ENCODE measurements around the gene VAPB.
"Not testable (repeated sequence)": the region's sequence is repeated elsewhere in the genome, so short reads cannot be mapped to it uniquely, and the experiment has no call there.

The VAPB gene

DNA sequence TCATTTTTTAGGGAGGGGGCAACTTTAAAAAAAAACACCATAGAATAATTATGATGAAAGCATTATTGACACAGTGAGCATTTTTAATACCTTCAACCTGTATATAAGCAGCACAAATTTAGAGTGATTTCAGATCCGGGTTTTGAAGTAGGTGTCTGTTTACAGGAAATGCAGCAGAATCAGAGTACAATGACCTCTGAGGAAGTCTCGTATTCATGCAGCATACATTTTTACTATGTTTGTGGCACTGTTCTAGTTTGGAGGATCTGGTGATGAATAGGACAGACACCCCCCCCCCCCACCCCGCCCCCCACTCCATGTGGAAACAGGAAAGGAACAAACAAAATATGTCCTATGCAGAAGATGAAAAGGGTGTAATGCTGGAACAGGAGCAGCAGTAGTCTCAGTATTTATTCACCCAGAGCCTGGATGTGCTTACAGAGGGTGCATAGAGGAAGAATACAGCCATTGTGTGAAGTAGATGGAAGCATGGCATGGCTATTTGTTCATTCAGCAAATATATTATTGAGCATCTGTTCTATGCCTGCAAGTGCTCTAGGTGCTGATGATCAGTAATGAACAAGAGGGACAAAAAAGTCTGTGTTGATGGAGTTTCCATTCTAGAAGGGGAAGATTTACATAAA is 19.7 kb downstream of the VAPB start:
- DNase-seq: no peak

DNA sequence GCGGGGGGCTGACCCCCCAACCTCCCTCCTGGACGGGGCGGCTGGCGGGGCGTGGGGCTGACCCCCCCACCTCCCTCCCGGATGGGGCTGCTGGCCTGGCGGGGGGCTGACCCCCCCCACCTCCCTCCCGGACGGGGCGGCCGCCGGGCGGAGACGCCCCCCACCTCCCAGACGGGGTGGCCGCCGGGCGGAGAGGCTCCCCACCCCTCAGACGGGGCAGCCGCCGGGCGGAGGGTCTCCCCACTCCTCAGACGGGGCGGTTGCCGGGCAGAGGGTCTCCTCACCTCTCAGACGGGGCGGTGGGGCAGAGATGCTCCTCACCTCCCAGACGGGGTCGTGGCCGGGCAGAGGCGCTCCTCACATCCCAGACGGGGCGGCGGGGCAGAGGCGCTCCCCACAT is 25.2 kb downstream of the VAPB start:
- not testable (repeated sequence) for DNase-seq

DNA sequence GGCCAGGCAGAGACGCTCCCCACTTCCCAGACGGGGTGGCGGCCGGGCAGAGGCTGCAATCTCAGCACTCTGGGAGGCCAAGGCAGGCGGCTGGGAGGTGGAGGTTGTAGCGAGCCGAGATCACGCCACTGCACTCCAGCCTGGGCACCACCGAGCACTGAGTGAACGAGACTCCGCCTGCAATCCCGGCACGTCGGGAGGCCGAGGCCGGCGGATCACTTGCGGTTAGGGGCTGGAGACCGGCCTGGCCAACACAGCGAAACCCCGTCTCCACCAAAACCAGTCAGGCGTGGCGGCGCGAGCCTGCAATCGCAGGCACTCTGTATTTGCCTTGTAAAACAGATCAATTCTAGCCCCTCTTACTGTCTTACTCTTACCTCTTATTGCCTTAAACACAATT is 25.8 kb downstream of the VAPB start:
- DNase-seq: not testable (repeated sequence)

DNA sequence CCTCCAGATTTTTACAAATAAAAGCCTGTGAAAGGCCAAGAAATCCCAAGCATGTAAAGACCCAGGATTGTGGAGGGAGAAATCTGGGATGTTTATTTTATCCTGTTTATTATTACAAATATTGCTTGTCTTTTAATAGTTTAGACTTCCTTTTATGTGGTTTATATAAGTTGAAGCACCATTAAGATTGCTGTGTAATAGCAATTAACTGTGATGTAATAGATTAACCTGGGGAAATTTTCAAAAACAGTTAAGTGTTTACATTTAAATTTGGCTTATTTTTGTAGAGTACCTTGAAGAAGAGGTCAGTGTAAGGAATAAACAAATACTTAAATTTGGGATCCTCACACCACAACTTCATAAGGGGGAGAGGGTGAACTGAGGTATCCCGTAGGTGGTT is 27.0 kb downstream of the VAPB start:
- no peak for DNase-seq

DNA sequence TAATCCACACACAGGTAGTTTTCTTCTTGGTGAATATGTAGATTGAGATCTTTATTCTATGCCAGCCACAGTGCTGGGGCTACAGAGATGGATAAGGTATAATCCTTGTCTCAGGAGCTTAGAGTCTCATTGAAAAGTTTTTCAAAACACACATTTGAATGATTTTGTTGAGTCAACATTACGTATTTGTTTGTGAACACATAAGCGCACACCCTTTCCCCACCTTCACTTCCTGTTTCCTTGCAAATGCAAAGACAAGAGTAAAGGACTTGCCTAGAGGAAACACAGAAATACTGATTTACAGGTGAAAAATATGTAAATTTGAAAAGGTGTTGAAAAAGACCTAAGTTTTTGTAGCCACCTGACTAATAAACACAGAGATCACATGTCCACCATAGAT is 27.8 kb downstream of the VAPB start:
- no peak for DNase-seq

DNA sequence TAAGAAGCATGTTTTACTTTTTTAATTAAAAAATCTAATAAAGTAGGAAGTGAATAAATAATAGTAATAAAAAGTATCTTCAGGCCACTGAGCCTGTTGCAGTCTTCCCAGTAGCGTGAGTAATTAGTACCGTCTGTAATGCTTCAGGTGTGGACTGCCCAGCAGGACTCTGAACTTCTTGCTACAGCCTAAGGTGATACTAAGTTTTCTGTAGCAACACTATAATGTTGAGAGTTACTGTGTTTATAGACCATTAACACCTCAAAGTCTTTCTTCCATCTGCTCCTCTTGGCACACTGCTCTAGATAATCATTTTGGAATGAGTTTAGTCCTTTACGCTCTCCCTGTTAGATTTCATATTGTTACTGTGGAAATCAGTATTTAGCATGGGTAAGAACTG is 28.4 kb downstream of the VAPB start:
- no peak for DNase-seq

DNA sequence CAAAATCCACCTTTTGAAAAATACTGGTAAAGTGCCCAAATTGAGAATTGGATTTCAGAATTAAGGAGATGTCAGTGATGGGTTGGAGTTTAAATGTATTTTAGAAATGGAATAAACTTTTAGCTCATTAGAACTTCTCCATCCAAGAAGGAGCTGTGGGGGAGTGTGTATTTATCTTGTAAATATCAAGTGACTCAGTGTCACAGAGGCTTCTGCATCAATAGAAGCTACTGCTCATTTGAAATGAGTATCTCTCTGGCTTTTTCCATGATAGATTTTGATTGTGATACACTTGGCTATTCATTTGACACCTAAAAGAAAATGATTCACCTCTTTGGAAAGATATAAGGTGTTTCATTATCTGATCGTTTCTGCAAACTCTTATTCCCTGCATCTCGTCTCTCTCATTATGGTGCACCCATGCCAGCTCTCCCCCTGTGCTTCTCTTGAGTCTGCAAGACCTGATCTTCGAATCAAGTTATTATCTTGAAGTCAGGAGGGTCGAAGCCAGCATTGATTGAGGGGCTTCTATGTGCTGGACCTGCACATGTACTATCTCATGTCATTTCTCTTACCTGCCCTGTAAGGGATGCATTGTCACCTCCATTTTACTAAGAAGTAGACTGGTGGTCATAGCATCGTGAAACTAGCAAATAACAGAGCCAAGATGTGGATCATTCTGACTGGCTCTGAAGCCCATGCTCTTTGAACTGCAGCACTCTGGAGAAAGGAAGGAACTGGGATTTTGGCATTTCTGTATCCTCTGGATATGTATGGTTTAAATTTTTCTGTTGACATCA is 30.1 kb downstream of the VAPB start:
- no peak for DNase-seq

DNA sequence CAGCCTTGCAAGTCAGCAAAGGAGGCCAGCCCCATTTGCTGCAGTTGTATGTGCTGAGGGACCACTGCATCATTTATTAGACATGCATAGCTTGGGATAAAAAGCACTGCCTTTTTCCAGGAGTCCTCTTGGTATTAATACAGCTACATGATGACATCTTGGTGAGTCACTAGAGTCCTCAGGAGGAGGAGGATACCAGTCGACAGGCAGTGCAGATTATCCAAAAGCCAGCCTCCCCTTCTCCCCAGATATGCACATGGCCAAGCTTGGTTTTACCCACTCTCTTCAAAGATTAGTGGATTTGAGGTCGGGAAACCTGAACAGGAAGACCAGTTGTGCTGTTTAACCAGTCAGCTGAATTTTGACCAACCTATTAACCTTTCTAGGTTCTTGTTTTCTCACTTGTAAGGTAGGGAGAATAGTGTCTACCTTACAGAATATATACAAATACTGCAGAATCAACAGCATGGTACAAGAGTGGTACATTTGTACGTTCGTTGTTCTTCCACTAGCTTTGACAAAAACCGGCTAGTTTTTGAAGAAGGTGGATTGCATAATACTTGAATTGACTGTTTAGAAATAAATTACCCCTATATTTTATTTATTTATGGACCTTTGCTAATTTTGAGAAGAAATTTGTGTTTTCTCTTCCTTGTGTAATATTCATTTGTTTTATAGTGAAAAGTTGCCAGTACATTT is 31.9 kb downstream of the VAPB start:
- no peak for DNase-seq

DNA sequence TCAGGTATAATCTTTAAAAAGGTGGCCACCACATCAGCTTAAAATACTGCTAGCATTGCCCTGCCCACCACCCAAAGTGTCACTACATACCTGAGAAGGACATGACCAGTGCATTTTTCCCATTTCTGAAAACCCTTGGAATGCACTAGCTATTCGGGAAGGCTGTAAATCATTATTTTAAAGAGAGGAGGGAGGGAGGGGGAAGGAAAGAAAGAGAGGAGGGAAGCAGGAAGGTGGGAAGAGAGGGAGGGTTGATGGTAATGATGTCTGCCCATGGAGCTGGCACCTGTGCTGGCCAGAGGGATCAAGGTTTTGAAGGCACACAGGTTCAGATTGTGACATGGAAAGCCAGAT is 32.4 kb downstream of the VAPB start:
- DNase-seq: no peak

DNA sequence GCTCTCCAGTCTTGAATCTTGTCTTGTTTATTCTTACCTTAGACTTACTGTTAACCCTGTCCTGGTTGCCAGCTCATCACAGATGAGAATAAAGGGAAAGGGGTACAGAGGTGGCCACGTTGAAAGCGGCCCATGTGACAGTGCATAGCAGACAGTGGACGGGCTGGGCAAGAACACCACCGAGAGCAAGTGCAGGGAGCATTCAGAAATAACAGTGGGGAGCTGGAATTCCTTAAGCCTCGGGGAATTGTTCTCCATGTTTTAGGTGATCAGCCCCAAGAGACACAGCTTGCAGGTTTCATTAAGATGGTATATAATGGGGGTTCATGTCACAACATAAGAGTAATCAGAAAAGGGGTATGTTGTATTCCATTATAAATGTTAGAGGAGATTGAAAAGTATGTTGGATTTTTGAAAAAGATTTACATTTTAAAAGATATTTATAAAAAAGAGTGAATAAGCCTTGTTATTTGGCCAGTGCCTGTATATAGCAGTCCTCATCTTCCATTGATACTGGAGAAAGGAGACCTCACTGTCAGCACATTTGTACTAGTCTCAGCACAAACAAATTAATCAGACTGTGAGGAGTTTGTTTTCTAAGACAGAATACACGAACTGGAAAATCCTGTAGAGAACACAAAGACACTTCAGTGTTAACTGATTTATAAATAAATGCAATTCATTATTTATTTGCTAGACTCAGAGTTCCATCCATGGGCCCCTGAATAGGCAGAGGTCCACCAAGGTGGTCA is 35.4 kb downstream of the VAPB start:
- DNase-seq: no peak

DNA sequence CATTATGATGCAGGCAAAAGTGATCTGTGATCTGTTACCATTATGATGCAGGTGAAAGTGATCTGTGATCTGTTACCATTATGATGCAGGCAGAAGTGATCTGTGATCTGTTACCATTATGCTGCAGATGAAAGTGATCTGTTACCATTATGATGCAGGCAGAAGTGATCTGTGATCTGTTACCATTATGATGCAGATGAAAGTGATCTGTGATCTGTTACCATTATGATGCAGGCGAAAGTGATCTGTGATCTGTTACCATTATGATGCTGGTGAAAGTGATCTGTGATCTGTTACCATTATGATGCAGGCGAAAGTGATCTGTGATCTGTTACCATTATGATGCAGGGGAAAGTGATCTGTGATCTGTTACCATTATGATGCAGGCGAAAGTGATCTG is 38.5 kb downstream of the VAPB start:
- not testable (repeated sequence) for DNase-seq

DNA sequence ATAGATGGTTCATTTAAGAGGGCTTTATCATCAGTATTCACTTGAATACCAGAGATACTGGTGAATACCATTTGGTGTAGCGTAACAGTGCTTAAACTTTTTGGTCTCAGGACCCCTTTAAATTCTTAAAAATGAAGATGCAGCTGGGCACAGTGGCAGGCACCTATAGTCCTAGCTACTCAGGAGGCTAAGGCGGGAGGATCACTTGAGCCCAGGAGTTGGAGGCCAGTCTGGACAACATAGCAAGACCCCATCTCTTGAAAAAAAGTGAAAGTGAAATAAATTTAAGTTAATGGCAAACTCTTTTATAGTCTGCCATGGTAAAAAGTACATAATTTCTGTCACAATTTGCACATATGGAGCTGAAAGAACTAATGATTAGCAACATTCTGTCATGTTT is 39.3 kb downstream of the VAPB start:
- no peak for DNase-seq

DNA sequence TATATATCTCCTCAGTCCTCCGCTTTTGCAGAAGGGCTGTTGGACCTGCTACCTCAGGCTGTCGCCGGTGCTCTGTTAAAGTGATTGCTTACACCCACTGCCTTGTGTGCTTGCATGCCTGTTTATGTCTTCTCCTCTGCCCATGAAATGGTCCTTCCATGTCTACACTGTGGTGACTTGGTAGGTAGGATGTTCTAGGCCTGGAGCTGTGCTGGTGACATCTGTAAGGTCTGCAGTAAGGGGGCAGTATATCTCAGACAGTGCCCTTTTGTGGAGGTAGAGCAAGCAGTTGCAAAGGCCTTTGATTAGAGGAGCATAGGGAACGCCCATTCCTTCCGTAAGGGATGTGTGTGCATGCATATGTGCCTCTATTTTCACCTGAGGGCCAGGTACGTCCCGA is 40.3 kb downstream of the VAPB start:
- no peak for DNase-seq

DNA sequence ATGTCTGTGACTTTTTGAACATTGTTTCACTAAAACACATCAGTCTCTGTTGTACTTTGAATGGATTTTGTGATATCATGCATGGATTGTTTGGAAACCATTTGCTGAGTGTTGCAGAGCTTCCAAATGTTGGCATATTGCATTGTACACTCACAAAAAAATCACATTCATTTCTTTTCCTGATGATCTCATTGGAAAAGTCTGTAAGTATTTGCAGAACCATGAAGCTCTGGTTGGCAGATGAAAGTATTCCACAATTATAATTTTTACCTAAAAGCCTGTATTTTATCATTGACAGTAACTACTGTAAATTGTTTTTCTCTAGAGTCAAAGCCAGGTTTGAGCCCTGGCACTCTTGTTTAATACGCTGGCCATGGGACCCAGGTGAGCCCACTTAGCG is 42.1 kb downstream of the VAPB start:
- no peak for DNase-seq

DNA sequence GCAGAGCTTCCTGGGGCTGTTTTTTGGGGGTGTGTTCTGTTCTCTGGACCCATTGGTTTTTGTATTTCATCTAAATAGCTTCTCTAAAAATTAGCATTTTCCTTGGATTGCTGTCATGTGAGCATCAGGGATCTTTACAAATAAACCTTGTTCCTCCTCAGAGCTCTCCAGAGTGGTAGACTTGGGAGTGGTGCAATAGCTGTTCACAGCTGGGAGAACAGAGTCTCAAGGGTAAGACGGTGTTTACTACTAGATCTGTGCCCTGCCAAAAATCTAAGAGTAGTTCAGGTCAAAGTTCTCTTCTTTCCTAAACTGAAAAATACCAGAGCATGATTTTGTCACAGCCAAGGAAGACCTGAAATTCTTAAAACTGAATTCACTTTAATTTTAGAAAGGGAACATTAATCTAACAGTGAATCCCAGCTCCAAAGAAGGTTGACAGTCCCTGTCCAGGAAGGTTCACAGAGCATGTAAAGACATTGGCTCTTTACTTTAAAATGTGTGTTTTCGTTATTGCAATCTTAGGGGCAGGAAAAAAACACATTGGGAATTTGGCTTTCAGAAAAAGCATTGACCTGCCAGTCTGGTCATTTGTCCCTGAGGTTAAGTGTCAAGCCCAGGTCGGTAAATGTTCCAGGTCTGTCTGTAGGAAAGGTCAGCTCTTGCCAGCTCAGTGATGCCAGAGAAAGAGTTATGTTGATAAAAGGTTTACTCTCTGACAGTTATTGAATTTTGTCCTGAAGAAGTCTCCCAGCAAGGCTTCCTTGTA is 43.3 kb downstream of the VAPB start:
- no peak for DNase-seq

DNA sequence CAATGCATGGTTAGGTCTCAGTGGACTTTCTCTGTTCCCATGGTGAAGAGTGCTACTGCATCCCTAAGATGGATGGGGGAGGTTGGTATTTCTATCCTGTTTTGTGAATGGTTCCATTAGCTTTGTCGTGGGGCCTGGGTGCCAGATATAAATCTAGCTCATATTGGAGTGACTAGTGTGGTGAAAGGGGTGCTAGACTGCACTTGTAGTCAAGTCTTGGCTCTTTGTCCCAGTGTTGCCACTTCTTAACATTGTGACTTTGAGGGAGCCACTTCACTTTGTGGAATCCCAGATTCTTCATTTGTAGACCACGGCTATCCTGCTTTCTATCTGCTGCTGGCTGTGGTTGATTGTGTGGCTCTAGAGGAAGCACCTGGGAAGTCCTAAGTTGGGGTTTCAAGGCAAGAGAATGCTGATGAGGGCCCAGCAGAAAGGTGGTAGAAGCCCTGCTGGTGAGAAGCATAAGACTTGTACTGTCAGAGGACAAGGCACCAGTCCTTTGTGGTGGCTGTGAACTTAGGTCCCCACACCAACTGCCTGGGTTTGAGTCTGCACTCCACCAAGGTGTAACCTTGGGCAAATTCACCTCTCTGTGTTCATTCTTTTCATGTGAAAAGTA is 44.1 kb downstream of the VAPB start:
- DNase-seq: no peak

DNA sequence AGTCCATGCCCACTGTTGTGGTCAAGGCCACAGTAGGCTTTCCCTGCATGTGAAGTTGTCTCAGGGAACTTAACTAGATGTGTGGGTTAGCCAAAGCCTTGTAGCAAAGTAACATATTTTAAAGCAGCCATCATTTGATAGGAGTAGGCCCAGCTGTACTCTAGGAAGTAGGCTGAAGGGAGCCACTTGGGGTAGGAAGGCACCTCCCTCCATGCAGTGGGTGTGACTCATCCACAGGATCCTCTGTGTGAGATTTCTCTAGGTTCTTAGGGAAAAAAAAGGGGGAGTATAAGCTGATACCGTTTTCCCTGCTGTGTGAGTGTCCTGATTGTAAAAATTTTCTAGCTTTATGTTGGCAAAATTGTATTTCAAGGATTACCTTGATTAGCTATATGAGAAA is 44.7 kb downstream of the VAPB start:
- DNase-seq: no peak

DNA sequence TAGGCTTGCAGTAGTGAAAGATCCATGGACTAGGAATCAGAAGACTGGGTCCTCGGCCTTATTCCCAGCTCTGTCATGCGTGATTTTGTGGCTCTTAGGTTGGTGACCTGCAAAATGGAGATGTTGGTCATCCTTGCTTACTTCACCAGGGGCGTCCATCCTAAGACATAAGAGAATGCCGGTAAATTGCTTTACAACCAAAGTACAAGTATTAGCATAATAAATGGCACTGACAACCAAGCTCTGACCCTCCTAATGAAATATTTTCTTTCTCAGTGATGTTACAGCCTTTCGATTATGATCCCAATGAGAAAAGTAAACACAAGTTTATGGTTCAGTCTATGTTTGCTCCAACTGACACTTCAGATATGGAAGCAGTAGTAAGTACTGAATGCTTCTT is 45.3 kb downstream of the VAPB start:
- DNase-seq: no peak

DNA sequence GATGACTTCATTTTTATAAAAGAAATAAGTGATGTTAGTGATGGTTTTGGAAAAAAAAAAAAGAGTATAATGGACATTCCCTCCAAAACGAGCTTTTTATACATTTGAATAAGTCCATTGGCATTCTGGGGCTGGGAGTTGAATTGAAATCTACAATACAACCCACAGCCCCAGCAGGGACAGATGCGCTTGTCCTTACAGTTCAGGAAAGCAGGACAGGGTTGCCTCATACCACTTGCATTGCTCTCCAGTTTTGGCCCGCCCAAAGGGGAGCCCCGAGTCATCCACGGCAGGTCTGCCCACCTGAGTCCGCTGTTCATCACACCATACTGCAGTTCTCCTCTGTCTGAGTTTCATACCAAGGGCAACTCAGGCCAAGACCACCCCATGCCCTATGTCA is 46.2 kb downstream of the VAPB start:
- DNase-seq: no peak

DNA sequence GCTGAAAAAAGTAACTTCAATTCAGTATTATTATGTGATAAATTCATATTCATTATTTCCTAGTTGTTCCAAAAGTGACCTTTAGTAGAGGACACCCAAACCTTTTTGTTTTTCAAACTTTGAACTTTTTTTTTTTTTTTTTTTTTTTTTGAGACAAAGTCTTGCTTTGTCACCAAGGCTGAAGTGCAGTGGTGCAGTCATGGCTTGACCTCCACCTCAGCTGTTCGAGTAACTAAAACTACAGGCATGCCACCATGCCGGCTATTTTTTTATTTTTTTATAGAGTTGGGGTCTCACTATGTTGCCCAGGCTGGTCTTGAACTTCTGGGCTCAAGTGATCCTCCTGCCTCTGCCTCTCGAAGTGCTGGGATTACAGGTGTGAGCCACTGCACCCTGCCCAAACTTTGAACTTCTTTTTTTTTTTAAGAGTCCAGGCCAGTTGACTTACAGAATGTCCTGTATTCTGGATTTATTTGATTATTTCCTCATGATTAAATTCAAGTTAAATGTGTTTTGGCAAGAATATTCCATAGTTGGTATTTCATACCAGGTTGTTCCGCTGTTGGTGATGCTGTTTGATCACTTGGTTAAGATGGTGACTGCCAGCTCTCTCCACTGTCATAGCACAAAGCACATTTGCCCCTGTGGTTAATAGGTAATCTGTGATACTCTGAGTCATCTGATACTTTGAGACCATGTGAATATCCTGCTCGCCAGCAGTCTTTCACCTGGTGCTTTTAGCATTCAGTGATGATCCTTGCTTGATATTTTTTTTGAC is 48.0 kb downstream of the VAPB start:
- no peak for DNase-seq

Data from activated gamma-delta T cell treated with Interleukin-2 at 50 U/mL for 16 hours (primary cell).